ENCODE measurements around the gene SRCAP.

Gene SRCAP

DNA sequence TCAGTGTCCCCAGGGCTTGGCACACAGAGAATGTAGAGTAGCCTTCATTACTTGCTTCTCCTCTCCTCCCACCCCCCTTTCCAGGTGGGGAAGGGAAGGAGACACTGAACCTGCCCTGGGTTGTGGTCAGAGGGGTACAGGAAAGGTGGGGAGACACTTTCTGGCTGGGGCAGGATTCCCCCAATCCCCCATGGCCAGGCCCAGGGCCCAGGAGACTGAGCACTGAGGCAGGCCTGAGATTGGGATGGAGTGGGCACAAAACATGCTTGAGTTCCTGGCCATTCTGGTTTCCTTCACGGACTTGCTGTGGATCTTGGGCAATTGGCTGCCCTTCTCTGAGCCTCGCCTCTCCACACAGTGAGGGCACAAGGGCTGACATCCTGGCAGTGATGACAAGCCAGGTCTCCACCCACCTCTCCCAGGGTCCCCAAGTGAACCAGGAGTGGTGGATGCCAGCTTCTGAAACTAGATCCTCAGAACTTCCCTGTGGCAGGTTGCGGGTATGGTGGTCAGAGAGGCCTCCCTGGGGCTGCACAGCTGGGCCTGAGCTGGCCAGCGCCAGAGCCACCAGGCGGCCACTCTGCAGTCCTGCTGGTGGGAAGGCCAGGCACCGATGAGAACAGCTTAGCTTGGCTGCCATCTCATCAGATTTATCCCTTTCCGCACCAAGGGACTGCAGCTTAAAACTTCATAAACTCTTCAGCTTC, 78.8 kb downstream of the SRCAP start:
- DNase-seq = no peak

GRCh38 chr16:30778549-30779244, 79.7 kb downstream of the SRCAP start:
- DNase-seq = no peak

- no peak for DNase-seq
Measured at GRCh38 chr16:30779596-30779995, 80.6 kb downstream of the SRCAP start.

DNA sequence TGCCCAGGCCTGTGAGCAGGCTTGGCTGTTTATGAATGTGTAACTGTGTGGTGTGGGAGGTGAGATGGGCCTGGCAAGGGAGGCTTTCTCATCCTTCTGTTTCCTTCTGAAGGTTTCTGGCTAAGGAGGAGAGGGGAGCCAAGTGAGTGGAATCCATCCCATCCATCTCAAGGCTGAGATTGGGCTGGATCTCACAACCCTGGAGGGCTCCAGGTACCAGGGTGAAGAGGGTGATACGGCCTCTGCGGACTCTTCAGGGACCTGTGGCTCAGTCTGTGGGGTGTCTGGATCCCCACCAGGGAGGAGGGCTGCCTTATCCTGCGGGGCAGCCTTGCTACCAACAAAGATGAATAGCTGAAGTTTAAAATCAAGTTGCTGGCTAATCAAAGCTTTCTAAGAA, 81.0 kb downstream of the SRCAP start:
- no peak for DNase-seq

GRCh38 chr16:30780549-30780948, 81.6 kb downstream of the SRCAP start:
- DNase-seq = no peak

GRCh38 chr16:30782486-30783279, 83.7 kb downstream of the SRCAP start:
- DNase-seq = no peak

GRCh38 chr16:30783280-30784109, 84.5 kb downstream of the SRCAP start:
- DNase-seq = no peak

DNA sequence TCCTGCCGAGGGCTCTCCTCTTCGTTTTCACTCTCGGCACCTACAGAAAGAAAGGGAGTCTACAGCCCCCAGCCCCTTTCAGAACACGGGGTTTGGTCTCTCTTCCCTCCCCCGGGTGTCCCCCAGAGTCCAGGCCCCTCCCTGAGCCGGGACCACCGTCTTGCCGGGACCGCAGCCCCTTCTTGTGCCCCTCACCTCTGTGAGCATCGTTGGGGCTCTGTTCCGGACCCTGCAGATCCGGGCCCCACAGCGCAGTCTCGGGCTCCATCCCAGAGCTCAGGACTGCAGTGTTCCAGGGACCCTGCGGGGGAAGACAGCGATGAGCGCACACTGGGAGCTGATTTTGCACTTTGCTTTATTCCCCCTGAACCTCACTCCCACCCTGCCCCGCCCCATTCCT, 85.2 kb downstream of the SRCAP start:
- no peak for DNase-seq

DNA sequence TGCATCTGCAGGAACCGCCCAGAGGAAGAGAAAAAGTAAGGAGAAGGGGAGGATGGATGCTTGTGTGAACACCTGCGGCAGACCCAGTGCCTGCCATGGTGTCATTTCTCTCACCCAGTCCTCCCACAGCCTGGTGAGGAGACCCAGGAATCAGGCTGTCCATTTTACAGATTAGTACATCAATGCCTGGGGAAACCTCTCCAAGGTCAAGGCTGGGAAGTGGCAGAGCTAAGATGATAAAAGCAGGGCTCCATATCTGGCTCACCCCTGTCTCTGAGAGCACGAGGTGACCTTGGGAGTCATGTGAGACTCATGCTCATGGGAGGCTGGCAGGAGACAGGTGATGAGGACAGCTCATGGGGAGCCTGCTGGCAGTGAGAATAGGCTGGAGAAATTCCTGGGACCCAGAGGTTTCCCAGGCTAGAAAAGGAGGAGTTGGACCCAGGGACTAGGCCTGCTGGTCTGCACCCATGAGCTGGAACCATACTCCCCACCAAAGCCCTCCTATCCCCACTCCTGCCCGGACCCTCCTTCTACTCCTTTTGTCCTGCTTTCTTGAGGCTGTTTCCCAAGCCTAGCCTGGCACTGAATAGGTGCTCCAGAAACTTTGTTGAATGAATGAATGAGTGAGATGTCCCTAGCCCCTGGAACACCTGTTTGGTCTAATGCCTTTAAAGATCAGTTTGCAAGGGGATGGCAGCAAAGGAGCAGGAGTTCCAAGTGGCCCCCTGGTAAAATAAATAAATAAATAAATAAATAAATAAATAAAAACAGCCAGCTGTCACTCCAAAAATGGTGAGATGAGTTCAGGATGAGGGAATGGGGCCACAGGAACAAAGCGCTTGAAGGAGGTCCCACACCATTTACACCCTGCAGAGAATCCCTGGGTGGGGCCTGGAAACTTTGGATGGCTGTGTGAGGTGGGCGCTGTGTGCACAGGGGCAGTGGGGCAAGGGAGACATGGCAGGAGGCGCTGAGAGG, 86.4 kb downstream of the SRCAP start:
- DNase-seq = no peak

GRCh38 chr16:30786115-30786935, 87.4 kb downstream of the SRCAP start:
- no peak for DNase-seq

- DNase-seq = peak; percentile 67
Measured at GRCh38 chr16:30786936-30787612, 88.1 kb downstream of the SRCAP start, which contains the start of gene ZNF629. ZNF629 (minus strand) TSS chr16:30787205; CDS start chr16:30784482, 2,723 bp downstream.

GRCh38 chr16:30787613-30788378, 88.8 kb downstream of the SRCAP start:
- no peak for DNase-seq
